A673 (cell line): ENCODE measurements around the gene TACC2. TPM values are rescaled to one million over a fixed set of nuclear protein-coding genes. Genes with fewer than 3 reads are reported as not detected.
A peak's percentile ranks its signal among the peaks of the same experiment; 100 is the strongest.

Experiments used
- Bru-seq: library from RNA; stranded (reverse); fragments of 400-500 nt; gene quantifications from one replicate; lab custom pipeline; 2021; lab: Mats Ljungman, UMichigan
- BruChase-seq, 2 experiments: library from RNA; stranded (reverse); fragments of 400-500 nt; gene quantifications; one replicate each; lab custom pipeline; 2021; lab: Mats Ljungman, UMichigan
- BruUV-seq: library from RNA; stranded (reverse); fragments of 400-500 nt; replicated peaks from 2 replicates; lab custom pipeline; 2021; lab: Mats Ljungman, UMichigan
- CTCF ChIA-PET: fragments of 300-600 bp; sonication (Branson Sonifier 250); formaldehyde crosslinking; loops from one replicate; lab custom pipeline; 2022; ENCODE audit warnings: antibody characterized with exemption; lab: Charles Lee
- POLR2A ChIA-PET: fragments of 300-600 bp; sonication (Branson Sonifier 250); formaldehyde crosslinking; loops from one replicate; lab custom pipeline; 2022; ENCODE audit warnings: antibody characterized with exemption; ENCODE audit not compliant: low non-redundant PET; lab: Charles Lee
- DNase-seq: peaks from one replicate; pipeline ENCODE4 v3.0.0-alpha.2; 2015; ENCODE audit warnings: low spot score
- H3K27ac ChIP-seq: fragments of 200-600 bp; sonication (generic); 2 replicates; pipeline ENCODE4 v1.5.1; 2016; ENCODE audit warnings: mixed run types, low read depth, mild to moderate bottlenecking, mixed read lengths, antibody characterized with exemption, low read length; ENCODE audit not compliant: poor library complexity, severe bottlenecking
- H3K27me3 ChIP-seq: fragments of 200-600 bp; sonication (generic); replicated peaks from 2 replicates; pipeline ENCODE4 v1.6.1; 2017; ENCODE audit warnings: mixed run types, low read depth, mild to moderate bottlenecking, mixed read lengths, antibody characterized with exemption, low read length; ENCODE audit not compliant: insufficient read depth, poor library complexity
- H3K36me3 ChIP-seq: fragments of 200-600 bp; sonication (generic); 2 replicates; pipeline ENCODE4 v1.6.1; 2016; ENCODE audit warnings: mixed run types, mild to moderate bottlenecking, mixed read lengths, antibody characterized with exemption, low read length; ENCODE audit not compliant: insufficient read depth, poor library complexity, severe bottlenecking
- H3K4me1 ChIP-seq: fragments of 200-600 bp; sonication (generic); 2 replicates; pipeline ENCODE4 v1.6.1; 2017; ENCODE audit warnings: mixed run types, mild to moderate bottlenecking, mixed read lengths, antibody characterized with exemption, low read length; ENCODE audit not compliant: insufficient read depth, poor library complexity, severe bottlenecking
- H3K4me3 ChIP-seq: fragments of 200-600 bp; sonication (generic); 2 replicates; pipeline ENCODE4 v1.5.1; 2016; ENCODE audit warnings: low read depth, mixed run types, mild to moderate bottlenecking, mixed read lengths, low read length; ENCODE audit not compliant: poor library complexity, severe bottlenecking
- H3K9me3 ChIP-seq: fragments of 200-600 bp; sonication (generic); 2 replicates; pipeline ENCODE4 v1.6.1; 2016; ENCODE audit warnings: mixed run types, low read depth, mild to moderate bottlenecking, mixed read lengths, antibody characterized with exemption, low read length; ENCODE audit not compliant: poor library complexity, severe bottlenecking
- CTCF ChIP-seq: fragments of 300-800, 200-600 bp; sonication (generic); conservative IDR thresholded peaks from 2 replicates; pipeline ENCODE4 v1.5.1; 2017; ENCODE audit warnings: low read depth, mild to moderate bottlenecking, antibody characterized with exemption, low read length, moderate library complexity, mixed read lengths
- EZH2 ChIP-seq: fragments of 200-600 bp; sonication (generic); IDR thresholded peaks from 2 replicates; pipeline ENCODE4 v1.6.1; 2017; ENCODE audit warnings: borderline replicate concordance, low read depth, mild to moderate bottlenecking, mixed read lengths, antibody characterized with exemption, low read length; ENCODE audit not compliant: poor library complexity, severe bottlenecking
- intact Hi-C: fragments of 100-400 bp; cut with micrococcal nuclease; formaldehyde crosslinking; loops from one replicate; pipeline ENCODE4 v1.10.0; 2022; ENCODE audit not compliant: unreplicated experiment
- long read RNA-seq: library from polyadenylated mRNA; stranded (forward); transcript quantifications from one replicate; pipeline ENCODE4 v2.0.0, GENCODE V29; 2022
- total RNA-seq: library from RNA; stranded (reverse); gene quantifications from 2 replicates; pipeline ENCODE4 v1.2.3, GENCODE V29; 2021

TACC2 gene, protein sequence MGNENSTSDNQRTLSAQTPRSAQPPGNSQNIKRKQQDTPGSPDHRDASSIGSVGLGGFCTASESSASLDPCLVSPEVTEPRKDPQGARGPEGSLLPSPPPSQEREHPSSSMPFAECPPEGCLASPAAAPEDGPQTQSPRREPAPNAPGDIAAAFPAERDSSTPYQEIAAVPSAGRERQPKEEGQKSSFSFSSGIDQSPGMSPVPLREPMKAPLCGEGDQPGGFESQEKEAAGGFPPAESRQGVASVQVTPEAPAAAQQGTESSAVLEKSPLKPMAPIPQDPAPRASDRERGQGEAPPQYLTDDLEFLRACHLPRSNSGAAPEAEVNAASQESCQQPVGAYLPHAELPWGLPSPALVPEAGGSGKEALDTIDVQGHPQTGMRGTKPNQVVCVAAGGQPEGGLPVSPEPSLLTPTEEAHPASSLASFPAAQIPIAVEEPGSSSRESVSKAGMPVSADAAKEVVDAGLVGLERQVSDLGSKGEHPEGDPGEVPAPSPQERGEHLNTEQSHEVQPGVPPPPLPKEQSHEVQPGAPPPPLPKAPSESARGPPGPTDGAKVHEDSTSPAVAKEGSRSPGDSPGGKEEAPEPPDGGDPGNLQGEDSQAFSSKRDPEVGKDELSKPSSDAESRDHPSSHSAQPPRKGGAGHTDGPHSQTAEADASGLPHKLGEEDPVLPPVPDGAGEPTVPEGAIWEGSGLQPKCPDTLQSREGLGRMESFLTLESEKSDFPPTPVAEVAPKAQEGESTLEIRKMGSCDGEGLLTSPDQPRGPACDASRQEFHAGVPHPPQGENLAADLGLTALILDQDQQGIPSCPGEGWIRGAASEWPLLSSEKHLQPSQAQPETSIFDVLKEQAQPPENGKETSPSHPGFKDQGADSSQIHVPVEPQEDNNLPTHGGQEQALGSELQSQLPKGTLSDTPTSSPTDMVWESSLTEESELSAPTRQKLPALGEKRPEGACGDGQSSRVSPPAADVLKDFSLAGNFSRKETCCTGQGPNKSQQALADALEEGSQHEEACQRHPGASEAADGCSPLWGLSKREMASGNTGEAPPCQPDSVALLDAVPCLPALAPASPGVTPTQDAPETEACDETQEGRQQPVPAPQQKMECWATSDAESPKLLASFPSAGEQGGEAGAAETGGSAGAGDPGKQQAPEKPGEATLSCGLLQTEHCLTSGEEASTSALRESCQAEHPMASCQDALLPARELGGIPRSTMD (N-terminal part only)
- 0.55 and 0.62 TPM in 2 replicates for total RNA-seq
- Bru-seq, nascent RNA = percentile 7 among the genes with signal in this experiment
- BruChase-seq, experiment 1, labeled RNA remaining after a 2-hour chase = percentile 8 among the genes with signal in this experiment
- percentile 8 among the genes with signal in this experiment for BruChase-seq, experiment 2, labeled RNA remaining after a 6-hour chase
- long read RNA-seq = 0 reads

DNA sequence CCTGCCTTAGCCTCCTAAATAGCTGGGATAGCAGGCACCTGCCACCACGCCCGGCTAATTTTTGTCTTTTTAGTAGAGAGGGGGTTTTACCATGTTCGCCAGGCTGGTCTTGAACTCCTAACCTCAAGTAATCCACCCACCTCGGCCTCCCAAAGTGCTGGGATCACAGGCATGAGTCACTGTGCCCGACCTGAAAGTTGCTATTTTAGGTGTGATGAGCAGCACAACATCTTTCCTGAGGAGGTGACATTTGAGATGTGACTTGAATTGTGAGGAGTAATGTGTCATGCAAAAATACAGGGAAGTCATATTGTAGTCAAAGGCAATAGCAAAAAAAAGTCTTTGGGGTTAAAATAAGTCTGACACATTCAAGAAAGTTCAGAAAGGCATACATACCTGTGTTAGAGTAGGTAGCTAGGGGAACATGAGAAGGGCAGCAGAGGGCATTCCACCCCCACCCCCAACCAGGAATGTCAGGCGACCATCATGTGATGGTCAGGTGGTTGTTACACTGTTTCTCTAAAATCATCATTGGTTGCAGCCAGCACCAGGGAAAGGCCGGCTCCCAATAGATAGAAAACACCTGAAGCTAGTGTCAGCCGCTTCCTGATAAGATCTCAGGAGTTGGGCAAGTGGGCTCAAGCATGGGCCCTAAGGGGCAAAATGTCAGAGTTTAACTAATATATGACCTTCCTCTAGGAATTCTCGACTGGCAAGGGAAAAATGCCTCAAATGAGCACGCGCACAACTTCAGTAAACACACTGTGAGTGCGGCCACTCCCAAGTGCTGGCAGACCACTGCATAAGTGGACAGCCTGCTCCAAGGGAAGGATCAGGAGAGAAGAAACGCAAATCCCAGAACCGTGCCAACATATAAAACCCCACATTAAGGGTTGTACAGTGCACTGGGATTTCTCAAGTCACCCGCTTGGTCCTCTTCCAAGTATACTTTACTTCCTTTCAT, at the start of gene TACC2:
TSS of gene TACC2 (plus strand) at position 803 of the 964 bp plus-strand sequence. CDS start 32,819 bp downstream, outside the sequence.
- POLR2A ChIA-PET = no interaction called here
- no peaks in the 10 kb centered on the region for H3K4me1 ChIP-seq
- no TSS peak for BruUV-seq
- H3K27ac ChIP-seq = no peak within 1 kb of the TSS
- intact Hi-C loops = no loop called here
- CTCF ChIA-PET = no interaction called here
- H3K36me3 ChIP-seq = no peaks in the 10 kb centered on the region
- no peak for DNase-seq
- TF ChIP-seq EZH2 = no peak
- TF ChIP-seq CTCF = no peak
- H3K27me3 ChIP-seq = no peaks in the 10 kb centered on the region
- peaks cover 12% of the 10 kb centered on the region for H3K9me3 ChIP-seq
- H3K4me3 ChIP-seq = no peak within 1 kb of the TSS

- Histone ChIP-seq H3K9me3 (no peaks in the 10 kb centered on the region), H3K4me3 (no peak overlapping the region), H3K27ac (no peak overlapping the region), H3K4me1 (peaks cover 8% of the 10 kb centered on the region), H3K36me3 (no peaks in the 10 kb centered on the region), H3K27me3 (no peaks in the 10 kb centered on the region)
- ChIA-PET POLR2A (no interaction called here), CTCF (no interaction called here)
- no peak for TF ChIP-seq CTCF
- TF ChIP-seq EZH2 = no peak
- no TSS peak for BruUV-seq
- no peak for DNase-seq
- intact Hi-C loops = no loop called here
Observed at GRCh38 chr10:121941532-121941931, 47.4 kb upstream of the TACC2 start.
